Body of pancreas (tissue), 4 donors: Measurements from ENCODE around the gene CAMK1D. TPM values are rescaled to one million over a fixed set of nuclear protein-coding genes. Genes with fewer than 3 reads are reported as not detected.

ENCODE experiments used
- ATAC-seq: fragments of 150-250 bp; one replicate; pipeline ENCODE4 v1.9.1; 2016
- DNase-seq, 4 donors: peaks; one replicate each; pipeline ENCODE4 v3.0.0-alpha.2; 2019
- H3K27ac ChIP-seq, 4 donors: fragments of 200-600 bp; sonication (generic); 1 replicate in 3 of 4; 2 replicates in 1 of 4; pipeline versions ENCODE4 v1.5.1 to v1.6.1; 2016 to 2019; ENCODE audit warnings: mild to moderate bottlenecking in 1 of 4, mixed read lengths in 1 of 4, moderate library complexity in 1 of 4
- H3K27me3 ChIP-seq, 2 donors: fragments of 200-600 bp; sonication (generic); one replicate each; pipeline ENCODE4 v1.6.0; 2016; ENCODE audit warnings: mild to moderate bottlenecking in 1 of 2
- H3K36me3 ChIP-seq, 2 donors: fragments of 200-600 bp; sonication (generic); replicated peaks in 1 of 2; 2 replicates each; pipeline ENCODE4 v1.5.1; 2016; ENCODE audit warnings: low read depth in 2 of 2; ENCODE audit not compliant: insufficient read depth in 1 of 2
- H3K4me1 ChIP-seq: fragments of 200-600 bp; sonication (generic); one replicate; pipeline ENCODE4 v1.6.0; 2016
- H3K4me3 ChIP-seq, 2 donors: fragments of 200-600 bp; sonication (generic); 1 replicate in 1 of 2; 2 replicates in 1 of 2; pipeline ENCODE4 v1.5.1; 2016 to 2019
- H3K9me3 ChIP-seq, 3 donors: fragments of 200-600 bp; sonication (generic); 1 replicate in 2 of 3; 2 replicates in 1 of 3; pipeline ENCODE4 v1.5.1; 2016
- POLR2A ChIP-seq, 3 donors: fragments of 450-650 bp; IDR thresholded peaks; one replicate each; pipeline ENCODE4 v1.6.1; 2016; ENCODE audit warnings: antibody characterized with exemption in 3 of 3, mild to moderate bottlenecking in 2 of 3
- WGBS, 2 donors: methylation state at CpG; one replicate each; pipeline ENCODE4 v1.1.5; 2017; 5-methylcytosine and 5-hydroxymethylcytosine counted together
- intact Hi-C: fragments of 100-400 bp; cut with DNase I; formaldehyde crosslinking; loops from one replicate; pipeline ENCODE4 v1.15.1; 2023
- total RNA-seq, 2 donors: library from RNA; depleted of rRNA; stranded (reverse); fragments of >200 nt; gene quantifications; one replicate each; pipeline ENCODE4 v1.1.0, GENCODE V29; 2016
- TF ChIP-seq, protein P1 (sequence below), 7 experiments: fragments of 450-650 bp in 4 of 7; fragments of 200-600 bp in 3 of 7; sonication (generic) in 3 of 7; IDR thresholded peaks; one replicate each; pipeline ENCODE4 v1.5.1; 2016 to 2019; ENCODE audit warnings: antibody characterized with exemption in 7 of 7

CAMK1D gene
- total RNA-seq, 2 donors from 2014 or later, result 12.5 to 14.2 TPM

DNA sequence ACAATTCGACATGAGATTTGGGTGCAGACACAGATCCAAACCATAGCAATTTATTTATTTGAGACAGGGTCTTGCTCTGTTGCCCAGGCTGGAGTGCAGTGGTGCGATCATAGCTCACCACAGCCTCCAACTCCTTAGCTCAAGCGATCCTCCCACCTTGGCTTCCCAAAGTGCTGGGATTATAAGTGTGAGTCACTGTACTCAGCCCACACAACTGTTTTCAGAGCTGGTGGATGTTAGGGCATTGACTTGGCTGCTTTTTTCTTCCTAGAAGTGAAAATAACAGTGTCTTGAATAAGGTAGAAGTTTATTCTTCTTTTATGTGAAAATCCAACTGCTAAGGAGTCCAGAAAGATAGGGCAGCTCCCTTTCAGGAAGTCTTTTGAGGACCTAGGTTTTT, 520.1 kb downstream of the CAMK1D start:
- no peak for TF ChIP-seq POLR2A (IDR thresholded peaks at IDR 0.05)
- TF ChIP-seq, protein P1, sequence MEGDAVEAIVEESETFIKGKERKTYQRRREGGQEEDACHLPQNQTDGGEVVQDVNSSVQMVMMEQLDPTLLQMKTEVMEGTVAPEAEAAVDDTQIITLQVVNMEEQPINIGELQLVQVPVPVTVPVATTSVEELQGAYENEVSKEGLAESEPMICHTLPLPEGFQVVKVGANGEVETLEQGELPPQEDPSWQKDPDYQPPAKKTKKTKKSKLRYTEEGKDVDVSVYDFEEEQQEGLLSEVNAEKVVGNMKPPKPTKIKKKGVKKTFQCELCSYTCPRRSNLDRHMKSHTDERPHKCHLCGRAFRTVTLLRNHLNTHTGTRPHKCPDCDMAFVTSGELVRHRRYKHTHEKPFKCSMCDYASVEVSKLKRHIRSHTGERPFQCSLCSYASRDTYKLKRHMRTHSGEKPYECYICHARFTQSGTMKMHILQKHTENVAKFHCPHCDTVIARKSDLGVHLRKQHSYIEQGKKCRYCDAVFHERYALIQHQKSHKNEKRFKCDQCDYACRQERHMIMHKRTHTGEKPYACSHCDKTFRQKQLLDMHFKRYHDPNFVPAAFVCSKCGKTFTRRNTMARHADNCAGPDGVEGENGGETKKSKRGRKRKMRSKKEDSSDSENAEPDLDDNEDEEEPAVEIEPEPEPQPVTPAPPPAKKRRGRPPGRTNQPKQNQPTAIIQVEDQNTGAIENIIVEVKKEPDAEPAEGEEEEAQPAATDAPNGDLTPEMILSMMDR (IDR thresholded peaks at IDR 0.05), result no peak
- no peak for ATAC-seq
- Histone ChIP-seq H3K27ac (no peak overlapping the region), H3K36me3 (no peaks in the 10 kb centered on the region), H3K9me3 (no peaks in the 10 kb centered on the region), H3K27me3 (no peaks in the 10 kb centered on the region), H3K4me3 (no peak overlapping the region), H3K4me1 (no peaks in the 10 kb centered on the region)
- intact Hi-C loops, result no loop called here
- WGBS, 2 donors, result 74 to 76% methylated on average over 3 of the region's 3 CpGs
- DNase-seq, result no peak

DNA sequence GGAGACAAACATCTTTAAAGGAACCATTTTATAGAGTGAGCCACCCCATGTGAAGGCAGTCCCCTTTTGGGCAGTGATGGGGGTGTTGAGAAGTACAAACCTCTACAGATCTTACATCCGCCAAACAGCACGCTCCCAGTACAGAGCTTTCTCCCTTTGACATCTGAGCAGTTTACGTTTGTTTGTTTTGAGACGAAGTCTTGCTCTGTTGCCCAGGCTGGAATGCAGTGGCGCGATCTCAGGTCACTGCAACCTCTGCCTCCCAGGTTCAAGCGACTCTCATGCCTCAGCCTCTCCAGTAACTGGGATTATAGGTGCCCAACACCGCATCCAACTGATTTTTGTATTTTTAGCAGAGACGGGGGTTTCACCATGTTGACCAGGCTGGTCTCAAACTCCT, 523.2 kb downstream of the CAMK1D start:
- Histone ChIP-seq H3K9me3 (no peaks in the 10 kb centered on the region), H3K36me3 (no peaks in the 10 kb centered on the region), H3K27ac (no peak overlapping the region), H3K4me1 (peaks cover 7% of the 10 kb centered on the region), H3K4me3 (no peak overlapping the region), H3K27me3 (no peaks in the 10 kb centered on the region)
- intact Hi-C loops, result no loop called here
- ATAC-seq (no peak), DNase-seq (no peak)
- TF ChIP-seq, protein P1 (IDR thresholded peaks at IDR 0.05), result no peak
- TF ChIP-seq POLR2A (IDR thresholded peaks at IDR 0.05), result no peak
- WGBS, 2 donors, result 74 to 77% methylated on average over 9 of the region's 9 CpGs

DNA sequence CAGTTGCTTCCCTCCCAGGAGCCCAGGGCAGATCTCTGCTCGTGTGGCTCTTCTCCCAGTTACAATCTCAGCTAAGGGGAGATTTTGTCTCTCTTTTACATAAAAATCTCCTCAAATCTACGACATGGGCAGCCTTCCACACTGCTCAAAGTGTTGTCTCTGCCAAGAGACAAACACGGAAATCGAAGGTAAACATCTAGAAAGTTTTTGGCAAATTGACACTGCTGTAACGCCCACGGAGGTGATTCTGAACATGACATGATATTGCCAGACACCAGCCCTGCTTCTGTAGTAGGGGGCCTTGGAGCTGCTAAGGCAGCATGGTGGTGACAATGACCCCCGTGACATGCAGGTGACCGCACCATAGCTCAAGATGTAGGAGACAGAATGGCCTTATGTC, 523.8 kb downstream of the CAMK1D start:
- ATAC-seq (no peak), DNase-seq (no peak)
- no peak overlapping the region for H3K4me3 ChIP-seq
- no peaks in the 10 kb centered on the region for H3K9me3 ChIP-seq
- H3K4me1 ChIP-seq, result peaks cover 7% of the 10 kb centered on the region
- intact Hi-C loops, result no loop called here
- H3K27ac ChIP-seq, result no peak overlapping the region
- TF ChIP-seq, protein P1 (IDR thresholded peaks at IDR 0.05), result no peak
- no peak for TF ChIP-seq POLR2A (IDR thresholded peaks at IDR 0.05)
- 28 to 38% methylated on average over 8 of the region's 8 CpGs for WGBS, 2 donors
- no peaks in the 10 kb centered on the region for H3K27me3 ChIP-seq
- H3K36me3 ChIP-seq, result no peaks in the 10 kb centered on the region

DNA sequence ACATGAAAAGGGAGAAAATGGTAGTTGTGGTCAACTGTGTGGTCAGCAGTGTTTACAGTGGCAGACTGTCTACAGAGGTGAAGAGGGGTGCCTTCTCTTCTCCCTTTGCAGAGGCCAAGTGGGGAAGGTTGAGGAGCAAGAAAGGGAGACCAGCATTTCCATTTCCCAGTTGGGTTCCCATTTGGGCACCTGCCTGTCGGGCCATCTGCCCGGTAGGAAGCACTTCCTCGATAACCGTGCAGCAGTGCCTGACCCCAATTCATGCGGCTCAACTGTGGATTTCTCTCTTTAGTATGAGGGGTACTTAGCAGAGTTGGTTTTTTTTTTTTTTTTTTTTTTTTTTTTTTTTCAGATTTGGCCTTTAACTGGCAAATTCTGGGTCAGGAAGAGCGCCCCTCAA, 525.2 kb downstream of the CAMK1D start:
- 84 to 95% methylated on average over 6 of the region's 6 CpGs for WGBS, 2 donors
- no peak overlapping the region for H3K27ac ChIP-seq
- ATAC-seq (no peak), DNase-seq (no peak)
- H3K4me1 ChIP-seq, result peaks cover 7% of the 10 kb centered on the region
- intact Hi-C loops, result no loop called here
- no peaks in the 10 kb centered on the region for H3K9me3 ChIP-seq
- no peaks in the 10 kb centered on the region for H3K27me3 ChIP-seq
- H3K36me3 ChIP-seq, result no peaks in the 10 kb centered on the region
- TF ChIP-seq POLR2A (IDR thresholded peaks at IDR 0.05), result no peak
- TF ChIP-seq, protein P1 (IDR thresholded peaks at IDR 0.05), result no peak
- H3K4me3 ChIP-seq, result no peak overlapping the region

DNA sequence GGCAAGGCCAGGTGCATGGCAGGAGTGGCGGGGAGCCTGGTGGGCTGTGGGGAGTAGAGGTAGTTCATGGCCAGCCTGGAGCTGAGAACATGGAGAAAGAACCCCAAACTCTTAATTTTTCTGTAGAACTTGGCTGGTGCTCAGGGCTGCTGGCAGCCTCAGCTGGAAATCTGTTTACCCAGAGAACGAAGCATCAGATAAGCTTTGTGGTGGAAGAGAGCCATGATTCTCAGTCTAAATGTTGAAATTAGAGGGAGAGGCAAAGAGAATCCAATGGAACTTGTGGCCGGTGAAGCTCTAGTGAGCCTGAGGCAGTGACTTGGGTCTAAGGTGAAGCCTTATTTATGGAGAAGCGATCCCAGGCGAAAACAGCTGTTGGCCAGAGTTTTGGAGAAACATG, 525.8 kb downstream of the CAMK1D start:
- DNase-seq, result peak in 3 of 4 donors; percentile 11 to 26 (median 21)
- Histone ChIP-seq H3K36me3 (no peaks in the 10 kb centered on the region), H3K4me3 (no peak overlapping the region), H3K4me1 (peaks cover 7% of the 10 kb centered on the region), H3K27ac (no peak overlapping the region), H3K9me3 (no peaks in the 10 kb centered on the region), H3K27me3 (no peaks in the 10 kb centered on the region)
- intact Hi-C loops, result no loop called here
- peak; percentile 6 for ATAC-seq
- TF ChIP-seq, protein P1 (IDR thresholded peaks at IDR 0.05), result no peak
- no peak for TF ChIP-seq POLR2A (IDR thresholded peaks at IDR 0.05)
- WGBS, 2 donors, result 47 to 48% methylated on average over 5 of the region's 5 CpGs
